ENCODE data around the gene TTR. TPM values are rescaled to one million over a fixed set of nuclear protein-coding genes. Genes with fewer than 3 reads are reported as not detected.

Gene TTR
- total and polyA plus RNA-seq, 2 of the 13 experiments (the other 11 are each of a cell fraction or from before 2014, with no cell fraction given): 91.3 to 496 TPM

DNA sequence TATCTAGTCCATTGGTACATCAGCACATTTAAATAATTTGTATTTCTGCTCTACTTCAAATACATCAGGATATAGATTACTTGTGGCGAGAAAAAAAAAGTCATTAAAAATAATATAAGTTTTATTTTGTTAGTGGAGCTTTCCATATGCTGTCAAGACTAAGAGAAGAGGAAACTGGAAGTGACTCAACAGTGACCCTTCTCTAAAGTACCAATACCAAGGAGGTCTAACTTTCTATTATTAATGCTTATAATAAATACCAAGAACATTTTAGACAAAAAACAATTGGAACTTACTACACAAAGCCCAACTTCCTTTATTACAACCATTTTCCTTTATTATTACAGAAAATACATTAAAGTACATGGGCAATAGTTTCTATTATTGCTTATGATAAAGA lies 39.8 kb downstream of the TTR start (continued):
- no peak for TF ChIP-seq ZFP82 (CRISPR knock-in tag; IDR thresholded peaks at IDR 0.05; ENCODE audit: borderline replicate concordance)

DNA sequence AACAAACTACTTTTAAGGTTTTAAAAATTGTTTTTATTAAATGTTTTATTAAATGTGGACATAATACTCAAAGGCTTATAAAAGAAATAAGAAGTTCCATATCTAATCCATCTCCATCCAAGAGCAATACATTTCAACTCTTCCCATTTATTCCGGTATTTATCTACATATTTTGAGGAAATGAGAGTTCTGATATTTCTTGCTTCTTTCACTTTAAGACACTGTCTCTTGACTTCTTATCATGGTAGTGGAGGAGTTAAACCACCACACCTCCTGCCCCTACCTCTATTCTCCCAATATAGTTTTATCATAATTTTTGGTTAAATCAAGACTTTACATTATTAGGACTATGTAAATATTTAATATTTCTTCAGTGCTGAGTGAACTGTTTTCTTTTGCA lies 40.7 kb downstream of the TTR start:
- Histone ChIP-seq H3K36me3 (replicated peaks in 1 of 2; ENCODE audit: control insufficient read depth in 1 of 2, insufficient read depth in 2 of 2, low read length in 2 of 2) (no peaks in the 10 kb centered on the region), H3K4me1 (ENCODE audit: insufficient read depth, low read length) (no peaks in the 10 kb centered on the region), H4K20me1 (ENCODE audit: insufficient read depth, low read length) (no peaks in the 10 kb centered on the region), H3K27me3 (ENCODE audit: control insufficient read depth in 1 of 2, insufficient read depth in 2 of 2, low read length in 2 of 2) (no peaks in the 10 kb centered on the region), H3K27ac (ENCODE audit: extremely low read length, insufficient read depth, low read length) (no peak overlapping the region), H3K79me2 (ENCODE audit: insufficient read depth, low read length) (no peaks in the 10 kb centered on the region), H3K4me3 (replicated peaks in 1 of 3; ENCODE audit: insufficient read depth in 1 of 3, low read depth in 2 of 3, low read length in 3 of 3) (no peak overlapping the region), H3K9ac (ENCODE audit: insufficient read depth, low read depth, low read length) (no peak overlapping the region), H2AFZ (ENCODE audit: low read length) (no peak overlapping the region), H3K4me2 (ENCODE audit: low read depth, low read length) (no peak overlapping the region), H3K9me3 (ENCODE audit: low read length) (no peaks in the 10 kb centered on the region)
- DNase-seq (ENCODE audit: low spot score) (no peak), ATAC-seq (no peak), FAIRE-seq (no peak)
- in situ Hi-C loops (cut with HindIII; ENCODE audit: extremely low pct_ligation_motif_present, low pct_unique_long_range_greater_than_20kb): no loop called here
- CTCF ChIA-PET (ENCODE audit: low intra/inter-chr PET ratio, low total read pairs): no interaction called here
- intact Hi-C loops (cut with micrococcal nuclease; ENCODE audit: unreplicated experiment): no loop called here
- POLR2A ChIA-PET: no interaction called here
- whole genome bisulfite sequencing (ENCODE audit: low lambda C conversion rate): 91% methylated on average over 1 of the region's 1 CpG
- TF ChIP-seq ISL2 (CRISPR knock-in tag; IDR thresholded peaks at IDR 0.05): no peak
- no peak for TF ChIP-seq ZNF343 (CRISPR knock-in tag; IDR thresholded peaks at IDR 0.05)
- TF ChIP-seq ZZZ3 (CRISPR knock-in tag; IDR thresholded peaks at IDR 0.05; ENCODE audit: borderline replicate concordance): no peak
- no peak for TF ChIP-seq PPARG (CRISPR knock-in tag; conservative IDR thresholded peaks at IDR 0.05)
- TF ChIP-seq, protein P1, sequence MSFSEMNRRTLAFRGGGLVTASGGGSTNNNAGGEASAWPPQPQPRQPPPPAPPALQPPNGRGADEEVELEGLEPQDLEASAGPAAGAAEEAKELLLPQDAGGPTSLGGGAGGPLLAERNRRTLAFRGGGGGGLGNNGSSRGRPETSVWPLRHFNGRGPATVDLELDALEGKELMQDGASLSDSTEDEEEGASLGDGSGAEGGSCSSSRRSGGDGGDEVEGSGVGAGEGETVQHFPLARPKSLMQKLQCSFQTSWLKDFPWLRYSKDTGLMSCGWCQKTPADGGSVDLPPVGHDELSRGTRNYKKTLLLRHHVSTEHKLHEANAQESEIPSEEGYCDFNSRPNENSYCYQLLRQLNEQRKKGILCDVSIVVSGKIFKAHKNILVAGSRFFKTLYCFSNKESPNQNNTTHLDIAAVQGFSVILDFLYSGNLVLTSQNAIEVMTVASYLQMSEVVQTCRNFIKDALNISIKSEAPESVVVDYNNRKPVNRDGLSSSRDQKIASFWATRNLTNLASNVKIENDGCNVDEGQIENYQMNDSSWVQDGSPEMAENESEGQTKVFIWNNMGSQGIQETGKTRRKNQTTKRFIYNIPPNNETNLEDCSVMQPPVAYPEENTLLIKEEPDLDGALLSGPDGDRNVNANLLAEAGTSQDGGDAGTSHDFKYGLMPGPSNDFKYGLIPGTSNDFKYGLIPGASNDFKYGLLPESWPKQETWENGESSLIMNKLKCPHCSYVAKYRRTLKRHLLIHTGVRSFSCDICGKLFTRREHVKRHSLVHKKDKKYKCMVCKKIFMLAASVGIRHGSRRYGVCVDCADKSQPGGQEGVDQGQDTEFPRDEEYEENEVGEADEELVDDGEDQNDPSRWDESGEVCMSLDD (CRISPR knock-in tag; IDR thresholded peaks at IDR 0.05; ENCODE audit: borderline replicate concordance): no peak
- TF ChIP-seq, protein P2, sequence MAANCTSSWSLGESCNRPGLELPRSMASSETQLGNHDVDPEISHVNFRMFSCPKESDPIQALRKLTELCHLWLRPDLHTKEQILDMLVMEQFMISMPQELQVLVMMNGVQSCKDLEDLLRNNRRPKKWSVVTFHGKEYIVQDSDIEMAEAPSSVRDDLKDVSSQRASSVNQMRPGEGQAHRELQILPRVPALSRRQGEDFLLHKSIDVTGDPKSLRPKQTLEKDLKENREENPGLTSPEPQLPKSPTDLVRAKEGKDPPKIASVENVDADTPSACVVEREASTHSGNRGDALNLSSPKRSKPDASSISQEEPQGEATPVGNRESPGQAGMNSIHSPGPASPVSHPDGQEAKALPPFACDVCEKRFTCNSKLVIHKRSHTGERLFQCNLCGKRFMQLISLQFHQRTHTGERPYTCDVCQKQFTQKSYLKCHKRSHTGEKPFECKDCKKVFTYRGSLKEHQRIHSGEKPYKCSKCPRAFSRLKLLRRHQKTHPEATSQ (CRISPR knock-in tag; IDR thresholded peaks at IDR 0.05; ENCODE audit: borderline replicate concordance): no peak
- TF ChIP-seq SMAD1 (CRISPR knock-in tag; IDR thresholded peaks at IDR 0.05; ENCODE audit: borderline replicate concordance, low read depth): no peak
- TF ChIP-seq GTF3A (CRISPR knock-in tag; conservative IDR thresholded peaks at IDR 0.05): no peak
- TF ChIP-seq NR2F1 (CRISPR knock-in tag; IDR thresholded peaks at IDR 0.05): no peak
- TF ChIP-seq ZNF136 (CRISPR knock-in tag; IDR thresholded peaks at IDR 0.05; ENCODE audit: low read depth): no peak
- no peak for TF ChIP-seq ZNF383 (CRISPR knock-in tag; IDR thresholded peaks at IDR 0.05; ENCODE audit: borderline replicate concordance)
- BruUV-seq (replicated peaks): no TSS peak

Measured in HepG2 (cell line).